Measurements from ENCODE around the gene TRMT61A. TPM values are rescaled to one million over a fixed set of nuclear protein-coding genes. Genes with fewer than 3 reads are reported as not detected.
A peak's percentile ranks its signal among the peaks of the same experiment; 100 is the strongest.
"Not testable (repeated sequence)": the region's sequence is repeated elsewhere in the genome, so short reads cannot be mapped to it uniquely, and the experiment has no call there.

Gene TRMT61A
- polyA plus RNA-seq, 1 donor, result 8.5 TPM

- no CpG with 5 or more reads among the region's 16 CpGs for WGBS (ENCODE audit: insufficient coverage, low lambda C conversion rate)
- no peak for DNase-seq
- no peaks in the 10 kb centered on the region for H3K4me1 ChIP-seq (ENCODE audit: control insufficient read depth, insufficient read depth, low read length)
- no peaks in the 10 kb centered on the region for H3K9me3 ChIP-seq (ENCODE audit: control insufficient read depth, low read depth, low read length)
- no peak overlapping the region for H3K4me3 ChIP-seq (ENCODE audit: low read length)
- H3K27ac ChIP-seq (ENCODE audit: low read length), result no peak overlapping the region
- H3K36me3 ChIP-seq (ENCODE audit: control insufficient read depth, insufficient read depth, low read length), result peaks cover 48% of the 10 kb centered on the region
- no peaks in the 10 kb centered on the region for H3K27me3 ChIP-seq (ENCODE audit: control insufficient read depth, insufficient read depth, low read length)
These were observed 20.3 kb upstream of the TRMT61A start for GRCh38 chr14:103508521-103509329.

GRCh38 chr14:103509864-103510723, 18.9 kb upstream of the TRMT61A start:
- WGBS (ENCODE audit: insufficient coverage, low lambda C conversion rate), result no CpG with 5 or more reads among the region's 11 CpGs
- Histone ChIP-seq H3K36me3 (ENCODE audit: control insufficient read depth, insufficient read depth, low read length) (peaks cover 36% of the 10 kb centered on the region), H3K27me3 (ENCODE audit: control insufficient read depth, insufficient read depth, low read length) (no peaks in the 10 kb centered on the region), H3K9me3 (ENCODE audit: control insufficient read depth, low read depth, low read length) (no peaks in the 10 kb centered on the region), H3K27ac (ENCODE audit: low read length) (no peak overlapping the region), H3K4me3 (ENCODE audit: low read length) (no peak overlapping the region), H3K4me1 (ENCODE audit: control insufficient read depth, insufficient read depth, low read length) (no peaks in the 10 kb centered on the region)
- no peak for DNase-seq

- DNase-seq, result no peak
- H3K36me3 ChIP-seq (ENCODE audit: control insufficient read depth, insufficient read depth, low read length), result peaks cover 31% of the 10 kb centered on the region
- H3K9me3 ChIP-seq (ENCODE audit: control insufficient read depth, low read depth, low read length), result no peaks in the 10 kb centered on the region
- H3K4me1 ChIP-seq (ENCODE audit: control insufficient read depth, insufficient read depth, low read length), result no peaks in the 10 kb centered on the region
- H3K4me3 ChIP-seq (ENCODE audit: low read length), result no peak overlapping the region
- no peak overlapping the region for H3K27ac ChIP-seq (ENCODE audit: low read length)
- WGBS (ENCODE audit: insufficient coverage, low lambda C conversion rate), result no CpG with 5 or more reads among the region's 26 CpGs
- no peaks in the 10 kb centered on the region for H3K27me3 ChIP-seq (ENCODE audit: control insufficient read depth, insufficient read depth, low read length)
These were observed 18.0 kb upstream of the TRMT61A start for GRCh38 chr14:103510724-103511693.

- H3K27me3 ChIP-seq (ENCODE audit: control insufficient read depth, insufficient read depth, low read length); H3K4me1 ChIP-seq (ENCODE audit: control insufficient read depth, insufficient read depth, low read length); DNase-seq; H3K9me3 ChIP-seq (ENCODE audit: control insufficient read depth, low read depth, low read length); H3K4me3 ChIP-seq (ENCODE audit: low read length): not testable (repeated sequence)
- H3K27ac ChIP-seq (ENCODE audit: low read length), result peak overlapping the region; percentile 38
- peaks cover 28% of the 10 kb centered on the region for H3K36me3 ChIP-seq (ENCODE audit: control insufficient read depth, insufficient read depth, low read length)
- WGBS (ENCODE audit: insufficient coverage, low lambda C conversion rate), result 100% methylated on average over 2 of the region's 8 CpGs
These were observed 16.8 kb upstream of the TRMT61A start for GRCh38 chr14:103512180-103512579.

- no CpG with 5 or more reads among the region's 25 CpGs for WGBS (ENCODE audit: insufficient coverage, low lambda C conversion rate)
- no peaks in the 10 kb centered on the region for H3K27me3 ChIP-seq (ENCODE audit: control insufficient read depth, insufficient read depth, low read length)
- peaks cover 26% of the 10 kb centered on the region for H3K36me3 ChIP-seq (ENCODE audit: control insufficient read depth, insufficient read depth, low read length)
- H3K27ac ChIP-seq (ENCODE audit: low read length), result peak overlapping the region; percentile 38
- no peak for DNase-seq
- no peak overlapping the region for H3K4me3 ChIP-seq (ENCODE audit: low read length)
- no peaks in the 10 kb centered on the region for H3K4me1 ChIP-seq (ENCODE audit: control insufficient read depth, insufficient read depth, low read length)
- H3K9me3 ChIP-seq (ENCODE audit: control insufficient read depth, low read depth, low read length), result no peaks in the 10 kb centered on the region
These were observed 16.0 kb upstream of the TRMT61A start for GRCh38 chr14:103512701-103513611.

GRCh38 chr14:103514596-103515421, 14.2 kb upstream of the TRMT61A start:
- Histone ChIP-seq H3K4me1 (ENCODE audit: control insufficient read depth, insufficient read depth, low read length) (peaks cover 5% of the 10 kb centered on the region), H3K9me3 (ENCODE audit: control insufficient read depth, low read depth, low read length) (no peaks in the 10 kb centered on the region), H3K27ac (ENCODE audit: low read length) (no peak overlapping the region), H3K4me3 (ENCODE audit: low read length) (no peak overlapping the region), H3K27me3 (ENCODE audit: control insufficient read depth, insufficient read depth, low read length) (no peaks in the 10 kb centered on the region), H3K36me3 (ENCODE audit: control insufficient read depth, insufficient read depth, low read length) (peaks cover 25% of the 10 kb centered on the region)
- no CpG with 5 or more reads among the region's 18 CpGs for WGBS (ENCODE audit: insufficient coverage, low lambda C conversion rate)
- no peak for DNase-seq

GRCh38 chr14:103516426-103517173, 12.4 kb upstream of the TRMT61A start:
- no peak overlapping the region for H3K27ac ChIP-seq (ENCODE audit: low read length)
- WGBS (ENCODE audit: insufficient coverage, low lambda C conversion rate), result no CpG with 5 or more reads among the region's 10 CpGs
- no peaks in the 10 kb centered on the region for H3K9me3 ChIP-seq (ENCODE audit: control insufficient read depth, low read depth, low read length)
- DNase-seq, result no peak
- H3K4me1 ChIP-seq (ENCODE audit: control insufficient read depth, insufficient read depth, low read length), result peaks cover 15% of the 10 kb centered on the region
- no peaks in the 10 kb centered on the region for H3K27me3 ChIP-seq (ENCODE audit: control insufficient read depth, insufficient read depth, low read length)
- no peak overlapping the region for H3K4me3 ChIP-seq (ENCODE audit: low read length)
- peaks cover 21% of the 10 kb centered on the region for H3K36me3 ChIP-seq (ENCODE audit: control insufficient read depth, insufficient read depth, low read length)

GRCh38 chr14:103517174-103517566, 11.8 kb upstream of the TRMT61A start:
- Histone ChIP-seq H3K36me3 (ENCODE audit: control insufficient read depth, insufficient read depth, low read length) (peaks cover 21% of the 10 kb centered on the region), H3K4me3 (ENCODE audit: low read length) (no peak overlapping the region), H3K4me1 (ENCODE audit: control insufficient read depth, insufficient read depth, low read length) (peaks cover 15% of the 10 kb centered on the region), H3K9me3 (ENCODE audit: control insufficient read depth, low read depth, low read length) (no peaks in the 10 kb centered on the region), H3K27ac (ENCODE audit: low read length) (no peak overlapping the region), H3K27me3 (ENCODE audit: control insufficient read depth, insufficient read depth, low read length) (no peaks in the 10 kb centered on the region)
- no CpG with 5 or more reads among the region's 10 CpGs for WGBS (ENCODE audit: insufficient coverage, low lambda C conversion rate)
- no peak for DNase-seq

Measured in large intestine (tissue), 3 donors.